IPS DF 19.7 (cell line): ENCODE measurements around the gene ULK4.
A peak's percentile ranks its signal among the peaks of the same experiment; 100 is the strongest.
"Not testable (repeated sequence)": the region's sequence is repeated elsewhere in the genome, so short reads cannot be mapped to it uniquely, and the experiment has no call there.

Source experiments
- DNase-seq: peaks from one replicate; pipeline ENCODE4 v3.0.0-alpha.2; 2013; ENCODE audit warnings: low read depth, low spot score

The ULK4 gene

DNA sequence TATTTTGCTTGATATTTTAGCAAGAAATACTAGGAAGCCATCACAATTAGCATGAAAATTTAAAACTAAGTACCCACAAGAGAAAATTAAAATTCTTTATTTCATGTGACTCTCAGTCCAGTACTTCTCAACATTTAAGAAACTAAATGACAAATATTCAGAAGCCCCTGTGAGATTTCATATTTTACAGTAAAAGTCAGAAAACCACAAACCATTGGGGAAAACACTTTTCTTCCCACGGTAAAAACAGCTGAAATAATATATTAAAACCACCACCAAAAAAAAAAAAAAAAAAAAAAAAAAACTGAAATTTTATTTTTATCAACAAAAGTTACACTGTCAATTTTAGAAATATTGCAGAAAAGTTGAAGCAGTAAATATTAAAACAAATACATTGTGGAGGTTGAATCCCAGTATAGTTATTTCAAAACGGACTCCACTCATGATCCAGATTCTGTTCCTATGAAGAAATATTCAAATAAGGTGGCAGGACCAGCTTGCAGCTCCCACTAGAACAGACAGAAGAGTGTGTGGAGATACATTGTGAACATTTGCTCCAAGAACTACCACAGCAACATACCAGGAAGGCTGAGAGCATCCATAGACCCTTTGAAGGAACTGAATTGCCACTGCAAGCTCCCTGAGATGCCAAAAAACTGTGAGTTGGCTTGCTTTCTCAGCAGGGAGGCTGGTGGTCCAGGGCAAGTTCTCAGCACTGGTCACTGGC, 454.4 kb downstream of the ULK4 start:
- DNase-seq, result no peak

DNA sequence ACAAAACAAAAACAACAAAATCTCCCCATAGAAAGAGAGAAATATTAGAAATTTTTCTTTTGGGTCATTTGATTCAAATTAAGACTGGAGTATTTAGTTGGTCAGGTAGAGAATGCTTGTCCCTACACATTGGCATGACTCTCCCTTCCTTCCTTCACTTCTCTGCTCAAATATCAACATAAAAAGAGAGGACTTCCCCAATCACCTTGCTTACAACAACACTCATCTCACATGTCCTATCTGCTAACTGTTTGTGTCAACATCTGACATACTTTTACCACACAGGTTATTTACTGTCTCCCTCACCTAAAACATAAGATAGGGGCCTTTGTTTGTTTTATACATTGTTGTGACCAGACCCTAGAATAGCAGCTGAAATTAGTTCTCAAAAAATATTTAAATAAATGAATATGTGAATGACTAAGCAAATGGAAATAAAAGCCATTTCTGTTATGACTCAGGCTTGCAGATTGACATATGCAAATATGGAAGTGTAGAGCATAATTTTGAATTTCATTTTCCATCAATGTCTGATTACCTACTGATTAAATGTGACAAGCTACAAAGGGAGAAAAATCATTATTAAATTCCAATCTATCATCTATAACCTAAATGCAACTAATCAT, 457.8 kb downstream of the ULK4 start:
- no peak for DNase-seq

- no peak for DNase-seq
Measured at GRCh38 chr3:41502481-41502880, 459.4 kb downstream of the ULK4 start.

DNA sequence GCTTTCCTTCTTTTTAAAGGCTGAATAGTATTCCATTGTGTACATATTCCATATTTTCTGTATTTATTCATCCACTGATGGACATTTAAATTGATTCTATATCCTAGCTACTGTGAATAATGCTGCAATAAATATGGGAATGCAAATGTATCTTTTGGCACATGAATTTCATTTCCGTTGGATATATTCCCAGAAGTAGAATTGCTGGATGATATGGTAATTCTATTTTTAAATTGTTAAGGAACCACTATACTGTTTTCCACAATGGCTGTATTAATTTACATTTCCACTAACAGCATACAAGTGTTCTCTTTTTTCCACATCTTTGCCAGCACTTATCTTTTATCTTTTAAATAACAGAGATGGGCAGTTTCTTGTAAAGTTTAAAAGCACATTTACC, 459.9 kb downstream of the ULK4 start:
- DNase-seq, result no peak

- no peak for DNase-seq
Measured at GRCh38 chr3:41498847-41499246, 463.1 kb downstream of the ULK4 start.

DNA sequence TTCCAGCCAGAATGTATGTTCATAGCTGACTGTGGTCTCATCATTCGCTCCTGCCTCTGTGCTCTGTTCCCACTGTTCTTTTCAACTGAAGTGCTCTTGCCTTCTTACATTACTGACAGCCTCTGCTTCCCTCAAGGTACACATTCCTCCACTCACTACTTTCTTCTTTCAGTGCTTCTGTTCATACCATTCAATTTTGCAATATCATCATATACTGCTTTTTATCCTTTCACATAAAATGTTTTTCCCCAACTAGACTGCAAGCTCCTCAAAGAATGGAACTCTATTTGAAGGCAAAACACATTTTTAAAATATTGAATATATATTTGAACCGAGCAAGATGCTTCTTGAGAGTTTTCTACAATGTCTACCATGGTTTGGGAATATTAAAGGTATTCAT, 471.5 kb downstream of the ULK4 start:
- no peak for DNase-seq

- no peak for DNase-seq
Measured at GRCh38 chr3:41489231-41489630, 472.7 kb downstream of the ULK4 start.

DNA sequence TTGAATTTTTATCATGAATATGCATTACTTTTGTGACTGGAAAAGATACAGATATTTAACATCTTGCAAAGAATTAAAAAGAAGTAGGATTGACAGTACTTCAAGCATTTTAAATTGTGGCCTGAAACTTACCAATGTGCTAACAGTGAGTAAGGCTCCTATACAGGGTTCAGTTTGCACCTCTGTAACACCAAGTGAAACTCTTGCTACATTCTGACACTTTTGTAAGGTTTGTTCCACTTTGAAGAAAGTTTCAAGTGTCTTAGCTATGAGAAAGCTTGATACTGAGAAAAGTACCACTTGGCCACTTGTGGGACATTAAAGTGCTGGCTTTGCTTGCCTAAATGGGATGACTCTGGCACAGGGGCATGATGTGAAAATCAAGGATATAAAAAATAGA, 473.4 kb downstream of the ULK4 start:
- DNase-seq, result no peak

GRCh38 chr3:41485484-41485883, 476.4 kb downstream of the ULK4 start:
- no peak for DNase-seq

GRCh38 chr3:41482134-41482533, 479.8 kb downstream of the ULK4 start:
- DNase-seq, result peak; percentile 28

DNA sequence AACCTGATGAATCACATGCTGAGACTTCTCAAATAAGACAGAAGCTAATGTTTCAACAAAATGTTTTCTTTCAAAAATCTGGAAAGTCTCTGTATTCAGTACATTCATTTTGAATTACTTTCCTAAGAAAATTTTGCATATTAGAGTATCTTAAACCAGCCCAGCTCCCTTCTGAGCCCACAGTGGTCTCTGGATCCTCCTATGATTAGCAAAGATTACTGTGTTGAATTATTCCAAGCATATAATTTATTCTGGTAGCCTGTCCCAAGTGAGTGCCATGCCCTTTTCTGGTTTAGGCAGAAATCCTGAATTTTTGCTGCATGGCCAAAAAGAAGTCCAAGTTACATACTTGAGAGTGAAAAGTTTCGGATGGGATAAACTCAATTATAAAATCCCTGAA, 483.6 kb downstream of the ULK4 start:
- no peak for DNase-seq

DNA sequence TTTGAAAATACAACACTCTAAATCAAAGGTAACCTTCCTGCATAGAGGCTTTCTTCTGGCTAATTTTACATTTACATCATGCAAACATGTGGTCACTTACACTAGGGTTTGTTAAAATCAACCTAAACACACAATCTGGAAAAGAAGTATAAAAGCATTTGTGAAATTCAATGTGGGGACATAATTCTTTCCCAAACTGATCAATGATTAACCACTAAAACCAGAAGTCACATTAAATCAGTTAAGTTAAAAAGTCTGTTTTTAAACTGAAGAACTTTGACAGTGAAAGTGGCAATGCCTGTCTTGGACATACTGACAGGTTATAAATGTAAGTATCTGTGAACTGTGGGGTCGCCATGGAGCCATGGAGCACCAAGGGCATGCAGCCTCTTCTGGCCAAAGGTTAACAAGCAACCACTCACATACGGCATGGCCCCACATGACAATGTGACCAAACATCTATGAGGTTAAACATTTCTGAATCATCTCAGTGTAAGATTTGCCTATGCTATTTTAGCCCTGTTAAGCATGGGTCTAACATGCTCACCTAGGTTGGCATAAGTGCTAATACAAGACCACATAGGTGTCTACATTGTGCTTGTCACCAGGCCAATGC, 484.4 kb downstream of the ULK4 start:
- DNase-seq, result no peak

DNA sequence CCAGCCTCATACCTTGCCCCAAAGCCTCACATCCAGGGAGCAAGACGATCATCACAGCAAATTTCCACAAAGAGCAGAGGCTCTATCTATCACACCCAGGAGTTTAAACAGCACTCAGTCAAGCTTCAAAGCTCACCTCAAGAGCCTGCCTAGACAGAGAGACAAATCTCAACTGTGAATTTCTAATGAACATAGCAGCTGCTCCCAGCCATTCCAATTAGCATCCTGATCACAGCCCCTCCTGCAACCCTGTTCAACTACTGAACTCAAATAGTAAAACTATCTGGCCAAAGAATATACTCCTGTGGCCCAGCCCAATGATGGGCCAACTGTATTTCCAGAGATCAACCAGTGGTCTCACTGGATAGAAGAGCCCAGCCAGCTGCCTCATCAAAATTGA, 492.8 kb downstream of the ULK4 start:
- no peak for DNase-seq

- no peak for DNase-seq
Measured at GRCh38 chr3:41467481-41467880, 494.4 kb downstream of the ULK4 start.

GRCh38 chr3:41464858-41465257, 497.0 kb downstream of the ULK4 start:
- DNase-seq, result no peak

DNA sequence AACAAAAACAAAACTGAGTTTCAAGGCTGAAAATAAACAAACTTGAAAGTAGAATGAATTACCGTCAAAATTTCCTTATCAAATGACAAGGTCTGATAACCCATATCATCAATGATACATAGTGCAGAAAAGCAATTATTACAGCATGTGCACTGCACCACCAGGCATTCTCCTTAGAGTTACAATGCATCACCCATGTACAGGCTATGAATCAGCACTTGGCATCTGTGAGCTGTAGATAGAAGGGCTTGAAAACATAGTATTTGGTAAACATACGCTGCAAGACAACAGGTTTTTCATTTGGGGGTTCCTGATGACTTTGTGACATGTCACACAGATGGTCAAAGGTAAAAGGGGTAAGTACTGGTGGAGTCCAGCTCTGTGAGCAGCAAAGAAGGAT, 497.5 kb downstream of the ULK4 start:
- DNase-seq, result no peak

GRCh38 chr3:41462103-41462691, 499.7 kb downstream of the ULK4 start:
- no peak for DNase-seq

GRCh38 chr3:41460736-41461135, 501.2 kb downstream of the ULK4 start:
- DNase-seq, result no peak

- DNase-seq, result no peak
Measured at GRCh38 chr3:41457176-41457575, 504.7 kb downstream of the ULK4 start.

- no peak for DNase-seq
Measured at GRCh38 chr3:41456162-41456561, 505.7 kb downstream of the ULK4 start.

DNA sequence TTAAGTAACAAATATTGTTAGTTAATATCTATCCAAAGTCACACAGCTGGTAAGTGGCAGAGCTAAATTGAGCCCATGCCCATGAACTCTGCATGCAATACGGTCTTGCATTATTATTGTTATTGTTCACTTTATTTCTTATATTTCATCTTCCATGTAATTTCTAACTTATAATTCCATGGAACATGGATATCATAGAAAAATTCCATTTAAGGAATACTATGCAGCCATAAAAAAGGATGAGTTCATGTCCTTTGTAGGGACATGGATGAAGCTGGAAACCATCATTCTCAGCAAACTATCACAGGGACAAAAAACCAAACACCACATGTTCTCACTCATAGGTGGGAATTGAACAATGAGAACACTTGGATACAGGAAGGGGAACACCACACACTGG, 508.3 kb downstream of the ULK4 start:
- DNase-seq, result not testable (repeated sequence)

- DNase-seq, result peak; percentile 15
Measured at GRCh38 chr3:41450416-41451231, 511.3 kb downstream of the ULK4 start.
